GM19023 (cell line): ENCODE data around the gene FLG2.
"Not testable (repeated sequence)": the region's sequence is repeated elsewhere in the genome, so short reads cannot be mapped to it uniquely, and the experiment has no call there.

ENCODE experiments used
- ATAC-seq: cut with Tn5 transposase; IDR thresholded peaks from one replicate; pipeline ENCODE4 v1.9.1; 2021; ENCODE audit warnings: mild to moderate bottlenecking, moderate library complexity; ENCODE audit not compliant: unreplicated experiment

The FLG2 gene

GRCh38 chr1:152313319-152313801 is 46.4 kb downstream of the FLG2 start:
- ATAC-seq, result no peak

- ATAC-seq, result not testable (repeated sequence)
Measured at GRCh38 chr1:152312169-152312568, 47.6 kb downstream of the FLG2 start.

- ATAC-seq, result no peak
Measured at GRCh38 chr1:152309955-152310354, 49.9 kb downstream of the FLG2 start.

- not testable (repeated sequence) for ATAC-seq
Measured at GRCh38 chr1:152309320-152309901, 50.4 kb downstream of the FLG2 start.

GRCh38 chr1:152308758-152309157 is 51.0 kb downstream of the FLG2 start:
- ATAC-seq, result not testable (repeated sequence)

- ATAC-seq, result not testable (repeated sequence)
Measured at GRCh38 chr1:152307970-152308369, 51.8 kb downstream of the FLG2 start.

GRCh38 chr1:152306123-152306522 is 53.7 kb downstream of the FLG2 start:
- not testable (repeated sequence) for ATAC-seq

- ATAC-seq, result not testable (repeated sequence)
Measured at GRCh38 chr1:152304773-152305172, 55.0 kb downstream of the FLG2 start.

GRCh38 chr1:152303139-152303872 is 56.5 kb downstream of the FLG2 start:
- ATAC-seq, result not testable (repeated sequence)
